K562 treated with DMSO at 1 percent for 12 hours (cell line): ENCODE measurements around the gene POMP. TPM values are rescaled to one million over a fixed set of nuclear protein-coding genes. Genes with fewer than 3 reads are reported as not detected.

Source experiments
- total RNA-seq: library from RNA; unstranded; fragments of 300-600 nt; gene quantifications from 2 replicates; pipeline ENCODE4 v1.2.3, GENCODE V29; 2022; ENCODE audit not compliant: insufficient read depth

The POMP gene, protein sequence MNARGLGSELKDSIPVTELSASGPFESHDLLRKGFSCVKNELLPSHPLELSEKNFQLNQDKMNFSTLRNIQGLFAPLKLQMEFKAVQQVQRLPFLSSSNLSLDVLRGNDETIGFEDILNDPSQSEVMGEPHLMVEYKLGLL
- 73.4 and 85.3 TPM in 2 replicates for total RNA-seq

GRCh38 chr13:28658796-28659620, at the start of gene POMP:
Gene POMP (plus strand): TSS chr13:28659130. CDS start chr13:28659185, 55 bp downstream.

DNA sequence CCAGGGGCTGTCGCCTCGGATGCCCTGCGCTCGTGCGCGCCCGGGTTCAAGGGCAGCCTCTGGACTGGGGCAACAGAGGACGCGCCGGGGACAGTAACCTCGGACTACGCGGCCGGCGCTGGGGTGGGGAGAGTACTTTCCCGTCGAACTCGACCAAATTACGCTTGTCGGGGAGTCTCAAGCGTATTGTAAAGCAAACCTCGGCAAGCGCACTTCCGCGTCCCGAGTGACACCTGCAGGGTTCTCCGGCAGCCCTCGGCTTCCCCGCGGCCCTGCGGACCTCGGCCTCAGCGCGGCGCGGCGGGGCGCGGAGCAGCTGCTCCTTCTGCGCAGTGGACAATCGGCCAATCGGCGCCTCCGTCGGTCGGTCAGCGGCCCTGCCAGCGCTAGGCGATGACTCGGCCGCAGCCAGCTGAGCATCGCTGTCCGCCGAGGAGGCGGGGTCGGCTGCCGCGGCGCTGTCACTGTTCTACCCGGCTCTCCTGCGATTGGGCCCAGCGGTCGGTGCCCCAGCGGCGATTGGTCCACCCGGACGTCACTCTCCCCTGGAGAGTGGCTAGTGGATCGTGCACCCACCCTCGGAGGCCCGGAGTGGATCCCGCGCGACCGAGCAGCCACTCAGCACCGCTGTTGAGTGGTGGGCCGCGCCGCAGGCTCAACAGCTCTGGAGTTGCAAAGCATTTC, 59.8 kb downstream of the POMP start, which contains the start of gene SLC46A3:
Gene SLC46A3, minus strand, starts transcription at position 428 of the 684 bp plus-strand sequence. CDS start 972 bp downstream, outside the sequence.

Other genes with a start within 250 kb of the POMP start
- 0.67 TPM in 1 of 2 replicates, not detected in the other for gene FLT1, start 164.0 kb upstream of the POMP start, total RNA-seq
- gene SLC46A3, start 59.8 kb downstream of the POMP start, total RNA-seq = 0.66 and 3.9 TPM in 2 replicates
- gene MTUS2, start 161.2 kb downstream of the POMP start, total RNA-seq = 0.39 TPM in 1 of 2 replicates, not detected in the other